Stimulated activated effector memory CD8-positive, alpha-beta T cell treated with anti-CD3 and anti-CD28 coated beads, Interleukin-12 subunit alpha, Interleukin-12 subunit beta, amount 100 ng/mL, for 72 hours (primary cell): Measurements from ENCODE around the gene CPT1C.
"Not testable (repeated sequence)": the region's sequence is repeated elsewhere in the genome, so short reads cannot be mapped to it uniquely, and the experiment has no call there.

Experiments
- ATAC-seq: fragments of 150-1000 bp; cut with Tn5 transposase; 2 replicates; pipeline ENCODE4 v1.10.0; 2021
- DNase-seq, 2 donors: peaks; one replicate each; pipeline ENCODE4 v3.0.0; 2021 to 2022; ENCODE audit warnings: low spot score in 2 of 2
- H3K27ac Mint-ChIP-seq: one replicate; pipeline ENCODE4 v1.8.0; 2022; ENCODE audit warnings: mild to moderate bottlenecking, mixed read lengths
- H3K36me3 Mint-ChIP-seq: one replicate; pipeline ENCODE4 v1.8.0; 2022; ENCODE audit warnings: mild to moderate bottlenecking, mixed read lengths
- H3K4me1 Mint-ChIP-seq: one replicate; pipeline ENCODE4 v1.8.0; 2022; ENCODE audit warnings: mixed read lengths
- H3K4me3 Mint-ChIP-seq: one replicate; pipeline ENCODE4 v1.8.0; 2022; ENCODE audit warnings: mild to moderate bottlenecking, mixed read lengths
- H3K9me3 Mint-ChIP-seq: one replicate; pipeline ENCODE4 v1.8.0; 2022; ENCODE audit warnings: mixed read lengths

Gene CPT1C

GRCh38 chr19:49701271-49701786 is 10.4 kb downstream of the CPT1C start:
- Mint-ChIP-seq H3K36me3 (no peaks in the 10 kb centered on the region), H3K4me3 (no peak overlapping the region), H3K4me1 (no peaks in the 10 kb centered on the region), H3K9me3 (no peaks in the 10 kb centered on the region), H3K27ac (no peak overlapping the region)
- ATAC-seq (peak; percentile 42), DNase-seq (no peak)

DNA sequence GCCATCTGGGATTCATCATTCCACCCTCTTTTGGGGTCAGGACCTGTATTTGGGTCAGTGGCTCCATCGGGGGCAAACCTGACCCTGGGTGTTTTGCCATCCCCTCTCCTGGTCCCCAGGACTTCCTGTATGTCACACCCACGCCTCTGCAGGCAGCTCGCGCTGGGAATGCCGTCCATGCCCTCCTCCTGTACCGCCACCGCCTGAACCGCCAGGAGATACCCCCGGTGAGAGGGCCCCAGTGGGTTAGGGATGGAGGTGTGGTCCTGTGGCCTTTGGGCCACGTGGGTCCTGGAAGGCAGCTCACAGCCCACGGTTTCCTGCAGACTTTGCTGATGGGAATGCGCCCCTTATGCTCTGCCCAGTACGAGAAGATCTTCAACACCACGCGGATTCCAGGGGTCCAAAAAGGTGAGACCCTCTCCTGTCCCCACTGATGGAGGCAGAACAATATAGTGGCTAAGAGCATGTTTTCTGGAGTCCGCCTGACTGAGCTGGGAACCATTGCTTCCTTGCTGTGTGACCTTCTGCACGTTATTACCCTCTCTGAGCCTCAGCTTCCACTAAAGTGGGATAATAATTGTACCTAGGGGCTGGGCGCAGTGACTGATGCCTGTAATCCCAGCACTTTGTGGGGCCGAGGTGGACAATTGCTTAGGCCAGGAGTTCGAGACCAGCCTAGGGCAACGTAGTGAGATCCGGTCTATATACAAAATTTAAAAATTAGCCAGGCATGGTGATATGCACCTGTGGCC is 14.1 kb downstream of the CPT1C start:
- DNase-seq (no peak), ATAC-seq (no peak)
- H3K4me1 Mint-ChIP-seq: no peaks in the 10 kb centered on the region
- H3K4me3 Mint-ChIP-seq: no peak overlapping the region
- H3K9me3 Mint-ChIP-seq: no peaks in the 10 kb centered on the region
- H3K27ac Mint-ChIP-seq: no peak overlapping the region
- peaks cover 4% of the 10 kb centered on the region for H3K36me3 Mint-ChIP-seq

- no peaks in the 10 kb centered on the region for H3K4me1 Mint-ChIP-seq
- DNase-seq (no peak), ATAC-seq (no peak)
- no peaks in the 10 kb centered on the region for H3K9me3 Mint-ChIP-seq
- H3K27ac Mint-ChIP-seq: no peak overlapping the region
- H3K4me3 Mint-ChIP-seq: no peak overlapping the region
- peaks cover 7% of the 10 kb centered on the region for H3K36me3 Mint-ChIP-seq
Measured at GRCh38 chr19:49705919-49706318, 15.0 kb downstream of the CPT1C start.

GRCh38 chr19:49710372-49710951 is 19.5 kb downstream of the CPT1C start:
- no peak overlapping the region for H3K4me3 Mint-ChIP-seq

GRCh38 chr19:49712397-49712859 is 21.5 kb downstream of the CPT1C start:
- H3K4me1 Mint-ChIP-seq: peaks cover 15% of the 10 kb centered on the region
- H3K4me3 Mint-ChIP-seq: no peak overlapping the region
- no peak for DNase-seq

More at GRCh38 chr19:49710372-49710951, 19.5 kb downstream of the CPT1C start:
- ATAC-seq (no peak), DNase-seq (no peak)
- peaks cover 7% of the 10 kb centered on the region for H3K36me3 Mint-ChIP-seq
- peaks cover 6% of the 10 kb centered on the region for H3K4me1 Mint-ChIP-seq
- H3K27ac Mint-ChIP-seq: no peak overlapping the region
- H3K9me3 Mint-ChIP-seq: no peaks in the 10 kb centered on the region

DNA sequence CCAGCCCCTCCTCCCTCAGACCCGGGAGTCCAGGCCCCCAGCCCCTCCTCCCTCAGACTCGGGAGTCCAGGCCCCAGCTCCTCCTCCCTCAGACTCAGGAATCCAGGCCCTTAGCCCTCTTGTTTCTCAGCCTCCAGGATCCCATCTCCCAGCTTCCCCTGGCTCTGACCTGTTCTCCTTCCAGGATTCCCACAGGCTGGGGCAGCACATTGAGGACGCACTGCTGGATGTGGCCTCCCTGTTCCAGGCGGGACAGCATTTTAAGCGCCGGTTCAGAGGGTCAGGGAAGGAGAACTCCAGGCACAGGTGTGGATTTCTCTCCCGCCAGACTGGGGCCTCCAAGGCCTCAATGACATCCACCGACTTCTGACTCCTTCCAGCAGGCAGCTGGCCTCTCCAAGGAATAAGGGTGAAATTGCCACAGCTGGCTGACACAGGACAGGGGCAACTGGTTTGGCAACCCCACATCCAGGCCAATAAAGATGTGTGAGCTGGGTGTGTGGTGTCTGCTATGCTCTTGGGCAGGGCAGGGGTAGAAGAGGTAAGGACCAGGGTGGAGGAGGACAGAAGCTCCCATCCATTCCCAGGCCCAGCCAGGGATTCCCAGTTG is 22.4 kb downstream of the CPT1C start:
- no peak overlapping the region for H3K4me3 Mint-ChIP-seq
- peaks cover 7% of the 10 kb centered on the region for H3K36me3 Mint-ChIP-seq
- no peaks in the 10 kb centered on the region for H3K9me3 Mint-ChIP-seq
- H3K4me1 Mint-ChIP-seq: peaks cover 19% of the 10 kb centered on the region
- ATAC-seq: no peak
- H3K27ac Mint-ChIP-seq: no peak overlapping the region
- DNase-seq: no peak

More at GRCh38 chr19:49712397-49712859, 21.5 kb downstream of the CPT1C start:
- peaks cover 7% of the 10 kb centered on the region for H3K36me3 Mint-ChIP-seq
- H3K27ac Mint-ChIP-seq: no peak overlapping the region
- H3K9me3 Mint-ChIP-seq: no peaks in the 10 kb centered on the region
- no peak for ATAC-seq

GRCh38 chr19:49716154-49716553 is 25.2 kb downstream of the CPT1C start:
- ATAC-seq (peak; percentile 55), DNase-seq (no peak)
- H3K4me1 Mint-ChIP-seq: peaks cover 19% of the 10 kb centered on the region
- H3K27ac Mint-ChIP-seq: no peak overlapping the region
- no peak overlapping the region for H3K4me3 Mint-ChIP-seq
- no peaks in the 10 kb centered on the region for H3K9me3 Mint-ChIP-seq
- no peaks in the 10 kb centered on the region for H3K36me3 Mint-ChIP-seq

- no peaks in the 10 kb centered on the region for H3K9me3 Mint-ChIP-seq
Measured at GRCh38 chr19:49718511-49718910, 27.6 kb downstream of the CPT1C start.

DNA sequence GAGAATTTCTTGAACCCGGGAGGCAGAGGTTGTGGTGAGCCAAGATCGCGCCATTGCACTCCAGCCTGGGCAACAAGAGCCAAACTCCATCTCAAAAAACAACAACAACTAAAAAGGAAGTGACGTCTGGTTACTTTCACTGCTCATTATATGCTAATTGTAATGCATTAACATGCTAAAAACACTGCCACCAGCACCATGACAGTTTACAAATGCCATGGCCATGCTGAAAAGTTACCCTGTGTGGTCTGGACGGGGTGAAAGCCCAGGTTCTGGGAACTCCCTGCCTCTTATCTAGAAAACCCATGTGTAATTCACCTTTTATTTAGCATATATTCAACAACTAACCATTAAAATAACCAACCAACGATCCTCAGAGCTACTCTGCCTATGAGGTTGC is 28.1 kb downstream of the CPT1C start:
- ATAC-seq (no peak), DNase-seq (no peak)
- no peak overlapping the region for H3K27ac Mint-ChIP-seq
- no peaks in the 10 kb centered on the region for H3K36me3 Mint-ChIP-seq
- peaks cover 12% of the 10 kb centered on the region for H3K4me1 Mint-ChIP-seq
- H3K4me3 Mint-ChIP-seq: no peak overlapping the region
- no peaks in the 10 kb centered on the region for H3K9me3 Mint-ChIP-seq

More at GRCh38 chr19:49718511-49718910, 27.6 kb downstream of the CPT1C start:
- Mint-ChIP-seq H3K4me1 (peaks cover 12% of the 10 kb centered on the region), H3K27ac (no peak overlapping the region), H3K36me3 (no peaks in the 10 kb centered on the region), H3K4me3 (peak overlapping the region; percentile 69)
- DNase-seq (no peak), ATAC-seq (no peak)

GRCh38 chr19:49719420-49719819 is 28.5 kb downstream of the CPT1C start:
- not testable (repeated sequence) for H3K27ac Mint-ChIP-seq, DNase-seq, ATAC-seq, H3K36me3 Mint-ChIP-seq, H3K4me3 Mint-ChIP-seq, H3K9me3 Mint-ChIP-seq
- peaks cover 12% of the 10 kb centered on the region for H3K4me1 Mint-ChIP-seq

- Mint-ChIP-seq H3K4me3 (no peak overlapping the region), H3K9me3 (no peaks in the 10 kb centered on the region), H3K4me1 (no peaks in the 10 kb centered on the region), H3K36me3 (no peaks in the 10 kb centered on the region), H3K27ac (no peak overlapping the region)
- DNase-seq (no peak), ATAC-seq (no peak)
Measured at GRCh38 chr19:49727217-49728030, 36.5 kb downstream of the CPT1C start.

DNA sequence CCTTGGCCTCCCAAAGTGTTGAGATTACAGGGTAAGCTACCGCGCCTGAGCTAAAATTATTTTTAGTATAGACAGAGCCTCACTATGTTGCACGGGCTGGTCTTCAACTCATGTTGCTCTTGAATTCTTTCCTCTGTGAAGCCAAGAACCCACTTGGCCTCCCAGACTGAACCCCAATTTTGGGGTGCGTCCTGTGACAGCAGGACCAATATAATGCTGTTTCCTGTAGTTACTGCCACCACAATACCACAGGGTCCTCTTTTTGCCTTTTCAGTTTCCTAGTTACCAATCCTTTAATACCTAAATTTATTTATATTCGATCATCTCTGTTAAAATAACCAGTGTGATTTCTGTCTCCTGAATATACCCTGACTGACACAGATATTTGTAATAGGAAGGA is 39.2 kb downstream of the CPT1C start:
- Mint-ChIP-seq H3K27ac (no peak overlapping the region), H3K4me1 (no peaks in the 10 kb centered on the region), H3K36me3 (no peaks in the 10 kb centered on the region)

DNA sequence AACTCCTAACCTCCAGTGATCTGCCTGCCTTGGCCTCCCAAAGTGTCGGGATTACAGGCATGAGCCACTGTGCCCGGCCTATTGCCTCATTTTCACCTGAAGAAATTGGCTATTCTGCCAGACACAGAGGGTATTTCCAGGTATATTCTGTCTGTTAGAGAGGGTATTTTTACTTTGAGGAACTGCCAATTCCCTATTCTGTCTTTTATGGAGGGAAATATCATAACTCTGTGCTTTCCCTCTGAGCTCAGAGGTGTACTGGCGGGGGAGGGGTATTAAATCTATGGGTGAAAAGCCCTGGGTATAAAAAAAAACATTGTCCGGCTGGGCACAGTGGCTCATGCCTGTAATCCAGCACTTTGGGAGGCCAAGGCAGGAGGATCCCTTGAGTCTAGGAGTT is 47.4 kb downstream of the CPT1C start:
- H3K4me1 Mint-ChIP-seq: peaks cover 7% of the 10 kb centered on the region
- no peak for ATAC-seq
- no peaks in the 10 kb centered on the region for H3K36me3 Mint-ChIP-seq
- no peak overlapping the region for H3K27ac Mint-ChIP-seq
- H3K4me3 Mint-ChIP-seq: no peak overlapping the region
- DNase-seq: no peak
- no peaks in the 10 kb centered on the region for H3K9me3 Mint-ChIP-seq

More for the DNA sequence above, 39.2 kb downstream of the CPT1C start:
- DNase-seq: no peak
- Mint-ChIP-seq H3K9me3 (no peaks in the 10 kb centered on the region), H3K4me3 (no peak overlapping the region)
- no peak for ATAC-seq

GRCh38 chr19:49739098-49739497 is 48.2 kb downstream of the CPT1C start:
- H3K36me3 Mint-ChIP-seq: no peaks in the 10 kb centered on the region
- no peak overlapping the region for H3K27ac Mint-ChIP-seq
- no peaks in the 10 kb centered on the region for H3K9me3 Mint-ChIP-seq
- no peak overlapping the region for H3K4me3 Mint-ChIP-seq
- DNase-seq (no peak), ATAC-seq (no peak)
- peaks cover 7% of the 10 kb centered on the region for H3K4me1 Mint-ChIP-seq

DNA sequence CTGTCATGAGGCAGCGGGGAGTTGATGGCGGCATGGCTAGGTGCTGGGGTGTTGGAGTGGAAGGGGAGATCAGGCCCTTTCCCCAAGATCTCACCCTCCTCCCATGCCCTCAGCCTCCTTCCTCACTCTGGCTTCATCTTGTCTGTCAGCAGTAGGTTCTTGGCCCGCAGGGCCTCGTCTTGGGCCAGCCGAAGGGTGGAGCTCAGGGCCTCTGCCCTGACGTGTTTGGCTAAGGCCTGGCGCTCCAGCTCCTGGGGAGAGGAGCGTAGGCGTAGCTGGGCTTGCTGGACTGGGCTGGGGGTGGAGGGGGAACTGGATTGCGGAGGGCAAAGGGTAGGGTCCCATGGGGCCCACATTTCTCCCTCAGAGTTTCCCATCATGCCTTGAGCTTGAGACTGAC is 49.0 kb downstream of the CPT1C start:
- DNase-seq: no peak
- H3K27ac Mint-ChIP-seq: no peak overlapping the region
- H3K36me3 Mint-ChIP-seq: no peaks in the 10 kb centered on the region
- H3K4me3 Mint-ChIP-seq: no peak overlapping the region
- ATAC-seq: no peak
- no peaks in the 10 kb centered on the region for H3K9me3 Mint-ChIP-seq
- H3K4me1 Mint-ChIP-seq: peaks cover 7% of the 10 kb centered on the region
